Measurements from ENCODE around the gene STC2.

Gene STC2

DNA sequence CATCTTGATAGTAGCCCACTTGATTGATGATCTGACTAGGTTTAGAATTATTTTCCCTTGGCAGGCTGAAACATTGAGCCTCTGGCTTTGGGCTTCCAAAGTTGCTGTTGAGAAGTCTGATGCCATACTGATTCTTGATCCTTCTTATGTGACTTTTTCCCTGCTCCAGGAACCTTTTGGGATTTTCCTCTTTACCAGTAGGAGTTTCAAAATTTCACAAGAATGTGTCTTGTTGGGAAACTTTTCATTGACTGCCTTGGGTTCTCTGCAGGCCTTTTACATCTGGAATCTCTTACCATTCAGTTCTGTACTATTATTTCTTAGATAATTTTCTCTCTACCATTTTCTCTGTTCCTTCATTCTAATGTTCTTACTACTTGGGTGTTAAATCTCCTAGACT is 20.0 kb downstream of the STC2 start:
- Histone ChIP-seq H2AK5ac (ENCODE audit: low read length) (no peak overlapping the region), H3K4ac (ENCODE audit: low read depth, low read length) (no peak overlapping the region), H3K4me3 (ENCODE audit: low read length) (no peak overlapping the region), H3K9ac (ENCODE audit: low read length) (no peak overlapping the region), H2BK120ac (ENCODE audit: low read depth, low read length) (no peak overlapping the region), H3K4me2 (ENCODE audit: low read length) (no peak overlapping the region), H3K27ac (ENCODE audit: low read depth, low read length) (no peak overlapping the region), H3K18ac (ENCODE audit: low read length) (no peak overlapping the region), H3K79me1 (ENCODE audit: low read length) (no peaks in the 10 kb centered on the region), H3K36me3 (ENCODE audit: control insufficient read depth, insufficient read depth, low read length) (no peaks in the 10 kb centered on the region), H4K5ac (ENCODE audit: low read length) (no peak overlapping the region), H2BK5ac (ENCODE audit: low read length) (no peak overlapping the region), H3K23ac (ENCODE audit: low read length) (no peak overlapping the region), H3K56ac (ENCODE audit: low read length) (no peak overlapping the region), H2BK15ac (replicated peaks; ENCODE audit: low read depth) (no peak overlapping the region), H3K27me3 (ENCODE audit: insufficient read depth, low read length, poor library complexity) (no peaks in the 10 kb centered on the region), H4K8ac (ENCODE audit: low read depth, low read length) (no peak overlapping the region), H3K4me1 (ENCODE audit: control insufficient read depth, low read depth, low read length) (peaks cover 2% of the 10 kb centered on the region), H3K79me2 (ENCODE audit: control insufficient read depth, insufficient read depth, low read length) (no peaks in the 10 kb centered on the region)
- DNase-seq: no peak

- no peak overlapping the region for H3K23ac ChIP-seq (ENCODE audit: low read length)
- no peaks in the 10 kb centered on the region for H3K36me3 ChIP-seq (ENCODE audit: control insufficient read depth, insufficient read depth, low read length)
- no peak overlapping the region for H3K9ac ChIP-seq (ENCODE audit: low read length)
- no peak overlapping the region for H3K4ac ChIP-seq (ENCODE audit: low read depth, low read length)
- no peak overlapping the region for H2AK5ac ChIP-seq (ENCODE audit: low read length)
- H3K27me3 ChIP-seq (ENCODE audit: insufficient read depth, low read length, poor library complexity): no peaks in the 10 kb centered on the region
- no peaks in the 10 kb centered on the region for H3K79me2 ChIP-seq (ENCODE audit: control insufficient read depth, insufficient read depth, low read length)
- no peak overlapping the region for H4K5ac ChIP-seq (ENCODE audit: low read length)
- H3K18ac ChIP-seq (ENCODE audit: low read length): no peak overlapping the region
- no CpG with 5 or more reads among the region's 3 CpGs for WGBS (ENCODE audit: extremely low coverage, insufficient coverage, low lambda C conversion rate)
- H3K79me1 ChIP-seq (ENCODE audit: low read length): no peaks in the 10 kb centered on the region
- DNase-seq: no peak
- H4K8ac ChIP-seq (ENCODE audit: low read depth, low read length): no peak overlapping the region
- H3K4me2 ChIP-seq (ENCODE audit: low read length): no peak overlapping the region
- H3K27ac ChIP-seq (ENCODE audit: low read depth, low read length): no peak overlapping the region
- no peak overlapping the region for H3K56ac ChIP-seq (ENCODE audit: low read length)
- H2BK5ac ChIP-seq (ENCODE audit: low read length): no peak overlapping the region
- peaks cover 2% of the 10 kb centered on the region for H3K4me1 ChIP-seq (ENCODE audit: control insufficient read depth, low read depth, low read length)
- no peak overlapping the region for H3K4me3 ChIP-seq (ENCODE audit: low read length)
- no peak overlapping the region for H2BK120ac ChIP-seq (ENCODE audit: low read depth, low read length)
- no peak overlapping the region for H2BK15ac ChIP-seq (replicated peaks; ENCODE audit: low read depth)
These were observed 20.5 kb downstream of the STC2 start for GRCh38 chr5:173307695-173308094.

DNA sequence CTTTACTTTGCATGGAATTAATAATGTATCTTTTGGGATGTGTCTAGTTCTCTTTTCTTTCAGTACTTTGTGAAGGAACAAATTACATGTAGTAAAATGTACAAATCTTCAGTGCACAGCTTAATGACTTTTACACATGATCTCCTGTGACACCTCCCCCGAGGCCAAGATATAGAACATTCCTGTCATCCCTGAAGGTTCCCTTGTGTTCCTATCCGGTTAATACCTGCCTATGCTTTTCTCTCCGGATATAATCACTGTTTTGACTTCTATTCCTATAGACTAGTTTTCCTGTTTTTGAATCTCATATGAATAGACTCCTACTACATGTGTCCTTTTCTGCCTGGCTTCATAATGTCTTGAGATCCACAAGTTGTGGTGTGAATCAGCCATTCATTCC is 21.5 kb downstream of the STC2 start:
- no peak overlapping the region for H3K4ac ChIP-seq (ENCODE audit: low read depth, low read length)
- no peak overlapping the region for H4K8ac ChIP-seq (ENCODE audit: low read depth, low read length)
- H3K56ac ChIP-seq (ENCODE audit: low read length): no peak overlapping the region
- H2AK5ac ChIP-seq (ENCODE audit: low read length): no peak overlapping the region
- H3K4me2 ChIP-seq (ENCODE audit: low read length): no peak overlapping the region
- no peak overlapping the region for H2BK5ac ChIP-seq (ENCODE audit: low read length)
- H2BK15ac ChIP-seq (replicated peaks; ENCODE audit: low read depth): no peak overlapping the region
- H3K36me3 ChIP-seq (ENCODE audit: control insufficient read depth, insufficient read depth, low read length): no peaks in the 10 kb centered on the region
- peaks cover 3% of the 10 kb centered on the region for H3K4me1 ChIP-seq (ENCODE audit: control insufficient read depth, low read depth, low read length)
- no peaks in the 10 kb centered on the region for H3K79me1 ChIP-seq (ENCODE audit: low read length)
- H3K9ac ChIP-seq (ENCODE audit: low read length): no peak overlapping the region
- DNase-seq: no peak
- H3K27ac ChIP-seq (ENCODE audit: low read depth, low read length): no peak overlapping the region
- no peak overlapping the region for H4K5ac ChIP-seq (ENCODE audit: low read length)
- H2BK120ac ChIP-seq (ENCODE audit: low read depth, low read length): no peak overlapping the region
- H3K27me3 ChIP-seq (ENCODE audit: insufficient read depth, low read length, poor library complexity): no peaks in the 10 kb centered on the region
- no peaks in the 10 kb centered on the region for H3K79me2 ChIP-seq (ENCODE audit: control insufficient read depth, insufficient read depth, low read length)
- H3K4me3 ChIP-seq (ENCODE audit: low read length): no peak overlapping the region
- no peak overlapping the region for H3K18ac ChIP-seq (ENCODE audit: low read length)
- H3K23ac ChIP-seq (ENCODE audit: low read length): no peak overlapping the region
- WGBS (ENCODE audit: extremely low coverage, insufficient coverage, low lambda C conversion rate): no CpG with 5 or more reads among the region's 3 CpGs

- no peak for DNase-seq
- no peak overlapping the region for H2AK5ac ChIP-seq (ENCODE audit: low read length)
- H3K23ac ChIP-seq (ENCODE audit: low read length): no peak overlapping the region
- no peaks in the 10 kb centered on the region for H3K79me1 ChIP-seq (ENCODE audit: low read length)
- H3K27ac ChIP-seq (ENCODE audit: low read depth, low read length): no peak overlapping the region
- H3K36me3 ChIP-seq (ENCODE audit: control insufficient read depth, insufficient read depth, low read length): no peaks in the 10 kb centered on the region
- no peak overlapping the region for H2BK5ac ChIP-seq (ENCODE audit: low read length)
- H4K8ac ChIP-seq (ENCODE audit: low read depth, low read length): no peak overlapping the region
- H4K5ac ChIP-seq (ENCODE audit: low read length): no peak overlapping the region
- H3K79me2 ChIP-seq (ENCODE audit: control insufficient read depth, insufficient read depth, low read length): no peaks in the 10 kb centered on the region
- no peak overlapping the region for H3K4ac ChIP-seq (ENCODE audit: low read depth, low read length)
- H3K56ac ChIP-seq (ENCODE audit: low read length): no peak overlapping the region
- no peak overlapping the region for H3K18ac ChIP-seq (ENCODE audit: low read length)
- H3K4me2 ChIP-seq (ENCODE audit: low read length): no peak overlapping the region
- H3K27me3 ChIP-seq (ENCODE audit: insufficient read depth, low read length, poor library complexity): no peaks in the 10 kb centered on the region
- no peak overlapping the region for H2BK15ac ChIP-seq (replicated peaks; ENCODE audit: low read depth)
- no peak overlapping the region for H2BK120ac ChIP-seq (ENCODE audit: low read depth, low read length)
- H3K9ac ChIP-seq (ENCODE audit: low read length): no peak overlapping the region
- no CpG with 5 or more reads among the region's 10 CpGs for WGBS (ENCODE audit: extremely low coverage, insufficient coverage, low lambda C conversion rate)
- no peak overlapping the region for H3K4me3 ChIP-seq (ENCODE audit: low read length)
- peaks cover 3% of the 10 kb centered on the region for H3K4me1 ChIP-seq (ENCODE audit: control insufficient read depth, low read depth, low read length)
These were observed 23.6 kb downstream of the STC2 start for GRCh38 chr5:173304591-173304988.

- Histone ChIP-seq H3K36me3 (ENCODE audit: control insufficient read depth, insufficient read depth, low read length) (no peaks in the 10 kb centered on the region), H3K79me2 (ENCODE audit: control insufficient read depth, insufficient read depth, low read length) (no peaks in the 10 kb centered on the region), H3K4me1 (ENCODE audit: control insufficient read depth, low read depth, low read length) (peaks cover 3% of the 10 kb centered on the region), H2BK120ac (ENCODE audit: low read depth, low read length) (no peak overlapping the region), H3K23ac (ENCODE audit: low read length) (no peak overlapping the region), H3K4me2 (ENCODE audit: low read length) (no peak overlapping the region), H2AK5ac (ENCODE audit: low read length) (no peak overlapping the region), H2BK15ac (replicated peaks; ENCODE audit: low read depth) (no peak overlapping the region), H3K18ac (ENCODE audit: low read length) (peak overlapping the region; percentile 20), H3K27ac (ENCODE audit: low read depth, low read length) (no peak overlapping the region), H4K8ac (ENCODE audit: low read depth, low read length) (no peak overlapping the region), H3K4ac (ENCODE audit: low read depth, low read length) (peak overlapping the region; percentile 73), H3K9ac (ENCODE audit: low read length) (no peak overlapping the region), H3K4me3 (ENCODE audit: low read length) (no peak overlapping the region), H2BK5ac (ENCODE audit: low read length) (no peak overlapping the region), H4K5ac (ENCODE audit: low read length) (no peak overlapping the region), H3K79me1 (ENCODE audit: low read length) (no peaks in the 10 kb centered on the region), H3K56ac (ENCODE audit: low read length) (no peak overlapping the region), H3K27me3 (ENCODE audit: insufficient read depth, low read length, poor library complexity) (no peaks in the 10 kb centered on the region)
- WGBS (ENCODE audit: extremely low coverage, insufficient coverage, low lambda C conversion rate): no CpG with 5 or more reads among the region's 13 CpGs
- DNase-seq: peak; percentile 94
These were observed 24.2 kb downstream of the STC2 start for GRCh38 chr5:173303878-173304590.

- H3K27ac ChIP-seq (ENCODE audit: low read depth, low read length): no peak overlapping the region
- no peak overlapping the region for H3K4ac ChIP-seq (ENCODE audit: low read depth, low read length)
- no peak overlapping the region for H2BK120ac ChIP-seq (ENCODE audit: low read depth, low read length)
- no peak overlapping the region for H3K23ac ChIP-seq (ENCODE audit: low read length)
- H3K36me3 ChIP-seq (ENCODE audit: control insufficient read depth, insufficient read depth, low read length): no peaks in the 10 kb centered on the region
- H3K4me3 ChIP-seq (ENCODE audit: low read length): no peak overlapping the region
- H4K8ac ChIP-seq (ENCODE audit: low read depth, low read length): no peak overlapping the region
- H3K4me2 ChIP-seq (ENCODE audit: low read length): no peak overlapping the region
- H2BK5ac ChIP-seq (ENCODE audit: low read length): no peak overlapping the region
- H4K5ac ChIP-seq (ENCODE audit: low read length): no peak overlapping the region
- no peaks in the 10 kb centered on the region for H3K27me3 ChIP-seq (ENCODE audit: insufficient read depth, low read length, poor library complexity)
- peak overlapping the region; percentile 12 for H3K56ac ChIP-seq (ENCODE audit: low read length)
- no peaks in the 10 kb centered on the region for H3K79me1 ChIP-seq (ENCODE audit: low read length)
- H3K79me2 ChIP-seq (ENCODE audit: control insufficient read depth, insufficient read depth, low read length): no peaks in the 10 kb centered on the region
- DNase-seq: peak; percentile 77
- H3K9ac ChIP-seq (ENCODE audit: low read length): no peak overlapping the region
- peaks cover 3% of the 10 kb centered on the region for H3K4me1 ChIP-seq (ENCODE audit: control insufficient read depth, low read depth, low read length)
- no peak overlapping the region for H2BK15ac ChIP-seq (replicated peaks; ENCODE audit: low read depth)
- no peak overlapping the region for H2AK5ac ChIP-seq (ENCODE audit: low read length)
- no CpG with 5 or more reads among the region's 6 CpGs for WGBS (ENCODE audit: extremely low coverage, insufficient coverage, low lambda C conversion rate)
- H3K18ac ChIP-seq (ENCODE audit: low read length): no peak overlapping the region
These were observed 25.6 kb downstream of the STC2 start for GRCh38 chr5:173302546-173303155.

Measured in mesendoderm (in vitro differentiated cells).